H1 (cell line): ENCODE measurements around the gene OPCML. TPM values are rescaled to one million over a fixed set of nuclear protein-coding genes. Genes with fewer than 3 reads are reported as not detected.

Experiments used
- CTCF ChIA-PET: fragments of 300-600 bp; sonication (Branson Sonifier 250); formaldehyde crosslinking; loops from one replicate; lab custom pipeline; 2021; ENCODE audit not compliant: partially characterized antibody; lab: Charles Lee
- POLR2A ChIA-PET: fragments of 300-600 bp; sonication (Branson Sonifier 250); formaldehyde crosslinking; loops from one replicate; lab custom pipeline; 2021; ENCODE audit warnings: inconsistent platforms; ENCODE audit not compliant: partially characterized antibody; lab: Charles Lee
- DNase-seq, 2 experiments: peaks; one replicate each; pipeline versions ENCODE4 v3.0.0 to v3.0.0-alpha.2; 2010 to 2022; ENCODE audit warnings: low spot score in 2 of 2, low read depth in 1 of 2, mixed read lengths in 1 of 2
- FAIRE-seq: peaks from 2 replicates; lab custom pipeline; 2011; peaks lifted over from hg19 to GRCh38; lab: Jason Lieb, UNC
- H2AFZ ChIP-seq: 2 replicates; pipeline ENCODE4 v1.8.1; 2012; ENCODE audit warnings: low read length, inconsistent platforms
- H2AK5ac ChIP-seq: 2 replicates; pipeline ENCODE4 v1.6.1; 2013; ENCODE audit warnings: low read depth, low read length
- H2BK120ac ChIP-seq: replicated peaks from 2 replicates; pipeline ENCODE3; 2013; ENCODE audit warnings: low read depth, low read length, inconsistent platforms
- H2BK12ac ChIP-seq: 2 replicates; pipeline ENCODE4 v1.6.1; 2013; ENCODE audit warnings: low read depth, low read length
- H2BK15ac ChIP-seq: 2 replicates; pipeline ENCODE4 v1.6.1; 2013; ENCODE audit warnings: low read length
- H2BK20ac ChIP-seq: 2 replicates; pipeline ENCODE4 v1.6.1; 2013; ENCODE audit warnings: low read length
- H2BK5ac ChIP-seq: 2 replicates; pipeline ENCODE4 v1.6.1; 2013; ENCODE audit warnings: low read depth, low read length
- H3K14ac ChIP-seq: 2 replicates; pipeline ENCODE4 v1.6.1; 2013; ENCODE audit warnings: inconsistent platforms; ENCODE audit not compliant: insufficient read length
- H3K18ac ChIP-seq: 2 replicates; pipeline ENCODE4 v1.6.1; 2013; ENCODE audit warnings: low read length; ENCODE audit errors: extremely low read depth
- H3K23ac ChIP-seq: 2 replicates; pipeline ENCODE4 v1.6.1; 2013; ENCODE audit warnings: inconsistent platforms; ENCODE audit not compliant: insufficient read length
- H3K23me2 ChIP-seq: 2 replicates; pipeline ENCODE4 v1.6.1; 2013; ENCODE audit warnings: low read depth, low read length
- H3K27ac ChIP-seq: 2 replicates; pipeline ENCODE4 v1.6.1; 2011; ENCODE audit warnings: low read depth, low read length, inconsistent platforms
- H3K27me3 ChIP-seq, 4 experiments: replicated peaks in 1 of 4; 1 replicate in 1 of 4; 2 replicates in 3 of 4; pipeline versions ENCODE4 v1.6.1 to v1.8.1; 2011 to 2013; ENCODE audit warnings: low read length in 3 of 4, mild to moderate bottlenecking in 3 of 4, inconsistent platforms in 2 of 4, mixed read lengths in 2 of 4, moderate library complexity in 1 of 4; ENCODE audit not compliant: control insufficient read depth in 3 of 4, insufficient read depth in 3 of 4; ENCODE audit errors: extremely low read depth in 1 of 4
- H3K36me3 ChIP-seq, 4 experiments: 2 replicates each; pipeline versions ENCODE4 v1.6.1 to v1.8.1; 2011 to 2013; ENCODE audit warnings: mild to moderate bottlenecking in 4 of 4, low read length in 3 of 4, moderate library complexity in 2 of 4, control low read depth in 1 of 4, inconsistent platforms in 1 of 4; ENCODE audit not compliant: insufficient read depth in 4 of 4, control insufficient read depth in 2 of 4
- H3K4ac ChIP-seq: replicated peaks from 2 replicates; pipeline ENCODE3; 2013; ENCODE audit warnings: low read length, low read depth, mixed read lengths, inconsistent platforms; ENCODE audit not compliant: insufficient read length
- H3K4me1 ChIP-seq, 4 experiments: replicated peaks in 1 of 4; 1 replicate in 1 of 4; 2 replicates in 3 of 4; pipeline versions ENCODE4 v1.6.1 to v1.8.1; 2011 to 2013; ENCODE audit warnings: low read length in 3 of 4, inconsistent platforms in 2 of 4, mixed read lengths in 1 of 4; ENCODE audit not compliant: insufficient read depth in 4 of 4, control insufficient read depth in 3 of 4
- H3K4me2 ChIP-seq, 2 experiments: 2 replicates each; pipeline versions ENCODE4 v1.6.1 to v1.8.1; 2011 to 2013; ENCODE audit warnings: low read depth in 2 of 2, low read length in 2 of 2, control low read depth in 1 of 2, inconsistent platforms in 1 of 2, mild to moderate bottlenecking in 1 of 2; ENCODE audit not compliant: insufficient read depth in 1 of 2
- H3K4me3 ChIP-seq, 4 experiments: fragments of 200-600, 300-600 bp in 1 of 4; sonication (generic), shearing (Covaris generic), sonication (Bioruptor Twin) in 1 of 4; 2 replicates each; pipeline versions ENCODE4 v1.5.1 to v1.8.1; 2011 to 2016; ENCODE audit warnings: low read length in 4 of 4, low read depth in 3 of 4, control low read depth in 2 of 4, inconsistent platforms in 2 of 4, mild to moderate bottlenecking in 2 of 4, mixed read lengths in 1 of 4, moderate library complexity in 1 of 4; ENCODE audit not compliant: insufficient read depth in 2 of 4; ENCODE audit errors: extremely low read depth in 1 of 4
- H3K56ac ChIP-seq: replicated peaks from 2 replicates; pipeline ENCODE3; 2013; ENCODE audit warnings: low read depth, mild to moderate bottlenecking, mixed read lengths, low read length, inconsistent platforms; ENCODE audit not compliant: insufficient read length
- H3K79me1 ChIP-seq: 2 replicates; pipeline ENCODE4 v1.6.1; 2013; ENCODE audit warnings: low read depth, low read length, control low read depth
- H3K79me2 ChIP-seq, 2 experiments: 2 replicates each; pipeline versions ENCODE4 v1.6.1 to v1.8.1; 2012 to 2013; ENCODE audit warnings: low read length in 2 of 2, mild to moderate bottlenecking in 2 of 2, inconsistent platforms in 1 of 2; ENCODE audit not compliant: insufficient read depth in 2 of 2, control insufficient read depth in 1 of 2
- H3K9ac ChIP-seq, 4 experiments: replicated peaks in 1 of 4; 1 replicate in 1 of 4; 2 replicates in 3 of 4; pipeline versions ENCODE4 v1.6.1 to v1.8.1; 2011 to 2013; ENCODE audit warnings: low read depth in 3 of 4, low read length in 3 of 4, control low read depth in 2 of 4, mild to moderate bottlenecking in 2 of 4, moderate library complexity in 2 of 4, inconsistent platforms in 1 of 4; ENCODE audit errors: extremely low read depth in 1 of 4
- H3K9me3 ChIP-seq, 2 experiments: 2 replicates each; pipeline versions ENCODE4 v1.6.1 to v1.8.1; 2012 to 2013; ENCODE audit warnings: mild to moderate bottlenecking in 2 of 2, moderate library complexity in 2 of 2, control low read depth in 1 of 2, inconsistent platforms in 1 of 2, low read depth in 1 of 2, low read length in 1 of 2, mixed read lengths in 1 of 2; ENCODE audit not compliant: insufficient read depth in 2 of 2
- H4K20me1 ChIP-seq, 2 experiments: replicated peaks in 1 of 2; 2 replicates each; pipeline versions ENCODE3 to v1.8.1; 2011 to 2013; ENCODE audit warnings: inconsistent platforms in 2 of 2, low read length in 2 of 2, mild to moderate bottlenecking in 1 of 2; ENCODE audit not compliant: insufficient read depth in 2 of 2, control insufficient read depth in 1 of 2
- H4K5ac ChIP-seq: 2 replicates; pipeline ENCODE4 v1.6.1; 2013; ENCODE audit warnings: low read length, low read depth, mixed read lengths, inconsistent platforms; ENCODE audit not compliant: insufficient read length
- H4K8ac ChIP-seq: 2 replicates; pipeline ENCODE4 v1.8.0; 2013; ENCODE audit warnings: mild to moderate bottlenecking, moderate library complexity, low read length, inconsistent platforms; ENCODE audit not compliant: insufficient read depth; ENCODE audit errors: extremely low read depth
- H4K91ac ChIP-seq: replicated peaks from 2 replicates; pipeline ENCODE3; 2013; ENCODE audit warnings: low read length, mixed read lengths, inconsistent platforms; ENCODE audit not compliant: insufficient read length
- ASH2L ChIP-seq: fragments of 200-600, 300-600 bp; sonication (generic); IDR thresholded peaks from one replicate; pipeline ENCODE4 v1.7.1; 2017; ENCODE audit warnings: low read length
- BCL11A ChIP-seq, 2 experiments: IDR thresholded peaks; one replicate each; pipeline ENCODE4 v1.6.1; 2011; ENCODE audit warnings: low read depth in 2 of 2, low read length in 2 of 2, mild to moderate bottlenecking in 2 of 2
- E2F6 ChIP-seq: IDR thresholded peaks from 2 replicates; pipeline ENCODE4 v1.6.1; 2012; ENCODE audit warnings: inconsistent platforms
- MAX ChIP-seq: IDR thresholded peaks from 2 replicates; pipeline ENCODE4 v1.6.1; 2012; ENCODE audit warnings: inconsistent platforms
- RAD21 ChIP-seq, 2 experiments: IDR thresholded peaks in 1 of 2; conservative IDR thresholded peaks in 1 of 2; 2 replicates each; pipeline ENCODE4 v1.6.1; 2011; ENCODE audit warnings: low read depth in 2 of 2, low read length in 2 of 2, improper control_type of control experiment in 1 of 2, inconsistent platforms in 1 of 2, mild to moderate bottlenecking in 1 of 2, moderate library complexity in 1 of 2
- RFX5 ChIP-seq: IDR thresholded peaks from 2 replicates; pipeline ENCODE4 v1.6.1; 2011; ENCODE audit warnings: low read depth, low read length, improper control_type of control experiment, borderline replicate concordance
- SRF ChIP-seq: IDR thresholded peaks from 2 replicates; pipeline ENCODE4 v1.6.1; 2011; ENCODE audit warnings: mild to moderate bottlenecking, low read depth, low read length, moderate library complexity
- TBP ChIP-seq: IDR thresholded peaks from 2 replicates; pipeline ENCODE4 v1.6.1; 2011; ENCODE audit warnings: low read depth, low read length, improper control_type of control experiment
- TCF12 ChIP-seq: IDR thresholded peaks from 2 replicates; pipeline ENCODE4 v1.6.1; 2011; ENCODE audit warnings: low read depth, mild to moderate bottlenecking, low read length
- WGBS, 2 experiments: shearing (Covaris generic) in 1 of 2; methylation state at CpG; one replicate each; pipeline versions ENCODE4 v1.1.6 to v1.1.7; 2013 to 2015; ENCODE audit warnings: low lambda C conversion rate in 2 of 2, mixed read lengths in 2 of 2, inconsistent platforms in 1 of 2, low coverage in 1 of 2, missing lambda C conversion rate in 1 of 2; ENCODE audit not compliant: insufficient replicate concordance in 2 of 2, insufficient coverage in 1 of 2, insufficient read length in 1 of 2; ENCODE audit errors: extremely low coverage in 1 of 2, missing lambda C conversion rate in 1 of 2; 5-methylcytosine and 5-hydroxymethylcytosine counted together
- polyA plus RNA-seq, 7 experiments: library from polyadenylated mRNA; depleted of rRNA in 3 of 7; stranded (reverse) in 5 of 7; unstranded in 2 of 7; fragments of >200 nt in 5 of 7; fragments of 200-250 nt in 2 of 7; gene quantifications; 1 replicate in 5 of 7; 2 replicates in 1 of 7; 4 replicates in 1 of 7; pipeline versions ENCODE4 v1.2.1 to v1.2.3, GENCODE V29; 2011 to 2013; ENCODE audit warnings: missing spikeins in 2 of 7, mixed read lengths in 2 of 7
- total RNA-seq: library from RNA; stranded (reverse); fragmentation: NEBNext Ultra II Directional; extraction: Animal tissue kit (Norgen Biotek cat#: 25700); gene quantifications from 2 replicates; pipeline ENCODE4 v1.2.1, GENCODE V29; 2021

Gene OPCML
- total and polyA plus RNA-seq, 2 of the 8 experiments (the other 6 are each of a cell fraction or from before 2014, with no cell fraction given) = 2.3 to 3.1 TPM

GRCh38 chr11:133579165-133580031 is 47.1 kb upstream of the OPCML start:
- Histone ChIP-seq H2BK15ac (peak overlapping the region; percentile 85; the same call in 1 of the 2 replicates), H4K20me1 (no peaks in the 10 kb centered on the region), H3K18ac (peak overlapping the region; percentile 91), H4K8ac (peak overlapping the region; percentile 89), H2BK5ac (peak overlapping the region; percentile 71; the same call in 1 of the 2 replicates), H3K4ac (no peak overlapping the region), H3K14ac (no peak overlapping the region), H3K4me3 (no peak overlapping the region), H4K5ac (peak overlapping the region; percentile 10), H4K91ac (peak overlapping the region; percentile 52), H2AK5ac (no peak overlapping the region; the same call in 1 of the 2 replicates), H3K23me2 (no peaks in the 10 kb centered on the region), H3K36me3 (no peaks in the 10 kb centered on the region), H3K23ac (no peak overlapping the region), H3K79me1 (no peaks in the 10 kb centered on the region), H3K9me3 (no peaks in the 10 kb centered on the region), H2BK120ac (no peak overlapping the region), H3K79me2 (no peaks in the 10 kb centered on the region), H2BK12ac (peak overlapping the region; percentile 42; the same call in 1 of the 2 replicates), H2BK20ac (peak overlapping the region; percentile 68; the same call in 1 of the 2 replicates), H3K9ac (no peak overlapping the region), H3K27me3 (no peaks in the 10 kb centered on the region; a peak in 2 of 7 replicates), H3K56ac (no peak overlapping the region), H2AFZ (peak overlapping the region; percentile 98), H3K4me1 (peaks cover 0 to 10% (median 6%) of the 10 kb centered on the region in 4 experiments; a peak in 4 of 7 replicates), H3K4me2 (peak overlapping the region in 1 of 2 experiments; percentile 21; a peak in 2 of 4 replicates), H3K27ac (no peak overlapping the region)
- DNase-seq (peak in 1 of 2 experiments; percentile 70), FAIRE-seq (no peak)
- POLR2A ChIA-PET = interaction anchor here (1.0 kb wide), 1 partner anchor 103 kb away, joined by 3 read pairs; no protein-coding TSS in a partner anchor
- CTCF ChIA-PET = interaction anchor here (0.7 to 1.4 kb wide), 5 partner anchors 8 to 242 kb away, joined by 3 to 7 read pairs (median 4); no protein-coding TSS in a partner anchor
- 66% methylated on average over 33 of the region's 38 CpGs; no CpG with 5 or more reads in 1 of the 2 experiments for WGBS, 2 experiments
- TF ChIP-seq MAX = peak; percentile 79
- peak; percentile 73 for TF ChIP-seq TBP
- peak in 1 of 2 experiments; percentile 24; a peak in 1 of 4 replicates for TF ChIP-seq RAD21 (IDR thresholded peaks at IDR 0.05 in 1 of 2, conservative IDR thresholded peaks at IDR 0.05 in 1 of 2; ENCODE audit: low read depth in 2 of 2, low read length in 2 of 2)
- no peak for TF ChIP-seq SRF
- peak; percentile 28 for TF ChIP-seq ASH2L
- TF ChIP-seq TCF12 = no peak
- TF ChIP-seq BCL11A (IDR thresholded peaks at IDR 0.05; ENCODE audit: low read depth in 2 of 2, low read length in 2 of 2) = no peak
- peak; percentile 57; the same call in 1 of the 2 replicates for TF ChIP-seq E2F6
- TF ChIP-seq RFX5 = no peak
